ENCODE data around the gene MED27. TPM values are rescaled to one million over a fixed set of nuclear protein-coding genes. Genes with fewer than 3 reads are reported as not detected.
A peak's percentile ranks its signal among the peaks of the same experiment; 100 is the strongest.

MED27 gene
- total and polyA plus RNA-seq, 5 donors from 2014 or later = 28.7 to 58.5 (median 45.9) TPM

DNA sequence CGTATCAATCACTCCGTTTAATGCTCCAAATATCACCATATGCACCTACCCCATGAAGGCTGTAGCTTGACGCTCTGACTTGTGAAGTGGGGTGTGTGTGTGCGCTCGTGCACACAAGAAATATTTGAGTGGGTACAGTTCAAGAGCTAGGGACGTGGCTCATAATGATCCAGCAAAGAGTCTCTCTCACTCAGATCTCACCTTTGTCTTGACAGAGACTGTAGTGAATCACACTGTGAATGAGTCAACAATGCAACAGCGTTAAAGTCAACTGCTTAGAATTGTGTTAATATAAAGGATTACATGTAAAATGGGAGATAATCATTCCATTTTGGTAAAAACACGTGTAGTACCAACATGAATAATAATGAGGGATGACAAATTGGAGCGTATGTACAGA is 119.4 kb downstream of the MED27 start:
- Mint-ChIP-seq H3K27ac (no peak overlapping the region), H3K4me1 (peaks cover 0 to 6% (median 3%) of the 10 kb centered on the region in 4 donors), H3K36me3 (peaks cover 26% of the 10 kb centered on the region), H3K4me3 (no peak overlapping the region), H3K27me3 (no peaks in the 10 kb centered on the region), H3K9me3 (no peaks in the 10 kb centered on the region)
- DNase-seq (no peak), ATAC-seq (ENCODE audit: low read depth in 2 of 2) (no peak)
- Histone ChIP-seq H3K9me3 (ENCODE audit: control insufficient read depth in 2 of 2, low read length in 2 of 2) (no peaks in the 10 kb centered on the region), H3K4me3 (ENCODE audit: low read depth, low read length) (no peak overlapping the region), H3K27ac (ENCODE audit: insufficient read depth, low read length, poor library complexity, severe bottlenecking) (no peak overlapping the region), H3K4me1 (ENCODE audit: control insufficient read depth, insufficient read depth, low read length, poor library complexity, severe bottlenecking) (no peaks in the 10 kb centered on the region), H3K36me3 (ENCODE audit: control insufficient read depth, insufficient read depth, low read length) (peaks cover 6% of the 10 kb centered on the region), H3K27me3 (ENCODE audit: control insufficient read depth, insufficient read depth, low read length) (no peaks in the 10 kb centered on the region)

DNA sequence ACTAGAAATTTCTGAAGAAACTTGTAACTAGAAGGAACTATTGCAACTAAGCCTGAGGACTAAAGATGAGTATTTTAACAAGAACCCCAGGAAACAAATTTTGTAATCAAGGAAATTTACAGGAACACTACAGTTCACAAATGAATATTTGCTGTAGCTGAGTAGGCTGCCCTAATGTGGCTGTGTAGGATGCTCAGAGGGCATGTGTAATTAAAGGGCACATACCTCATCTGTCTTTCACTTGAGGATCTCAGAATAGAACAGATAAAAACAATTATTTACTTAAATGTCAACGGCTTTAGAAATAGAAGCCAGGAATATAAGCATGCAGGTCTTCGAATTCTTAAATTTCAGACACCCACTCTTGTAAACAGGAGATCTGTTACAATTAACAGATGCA is 119.8 kb downstream of the MED27 start:
- Histone ChIP-seq H3K4me1 (ENCODE audit: control insufficient read depth, insufficient read depth, low read length, poor library complexity, severe bottlenecking) (no peaks in the 10 kb centered on the region), H3K4me3 (ENCODE audit: low read depth, low read length) (no peak overlapping the region), H3K9me3 (ENCODE audit: control insufficient read depth in 2 of 2, low read length in 2 of 2) (no peaks in the 10 kb centered on the region), H3K27me3 (ENCODE audit: control insufficient read depth, insufficient read depth, low read length) (no peaks in the 10 kb centered on the region), H3K27ac (ENCODE audit: insufficient read depth, low read length, poor library complexity, severe bottlenecking) (no peak overlapping the region), H3K36me3 (ENCODE audit: control insufficient read depth, insufficient read depth, low read length) (peaks cover 6% of the 10 kb centered on the region)
- Mint-ChIP-seq H3K27ac (no peak overlapping the region), H3K4me1 (peaks cover 0 to 6% (median 3%) of the 10 kb centered on the region in 4 donors), H3K4me3 (no peak overlapping the region), H3K27me3 (no peaks in the 10 kb centered on the region), H3K36me3 (peaks cover 26% of the 10 kb centered on the region), H3K9me3 (no peaks in the 10 kb centered on the region)
- ATAC-seq (ENCODE audit: low read depth in 2 of 2) (no peak), DNase-seq (no peak)

DNA sequence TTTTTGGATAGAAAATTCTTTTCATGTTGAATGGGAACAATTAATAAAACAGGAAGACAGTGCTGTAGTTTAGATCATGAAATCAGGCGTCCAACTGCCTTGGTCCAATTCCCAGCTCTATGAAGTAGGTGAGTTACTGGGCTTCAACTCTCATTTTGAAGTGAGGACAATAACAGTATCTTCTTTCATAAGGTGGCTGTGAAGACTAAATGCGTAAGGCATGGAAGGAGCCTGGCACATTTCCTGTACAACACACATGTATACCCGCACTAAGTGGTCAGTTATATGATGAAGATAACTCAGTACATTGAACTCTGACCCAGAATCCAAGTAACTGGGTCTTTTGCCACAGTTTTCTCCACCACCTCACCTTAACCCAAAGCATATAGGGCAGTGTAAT is 120.6 kb downstream of the MED27 start:
- peaks cover 0 to 6% (median 3%) of the 10 kb centered on the region in 4 donors for H3K4me1 Mint-ChIP-seq
- Histone ChIP-seq H3K27ac (ENCODE audit: insufficient read depth, low read length, poor library complexity, severe bottlenecking) (no peak overlapping the region), H3K4me3 (ENCODE audit: low read depth, low read length) (no peak overlapping the region), H3K9me3 (ENCODE audit: control insufficient read depth in 2 of 2, low read length in 2 of 2) (no peaks in the 10 kb centered on the region), H3K4me1 (ENCODE audit: control insufficient read depth, insufficient read depth, low read length, poor library complexity, severe bottlenecking) (no peaks in the 10 kb centered on the region), H3K27me3 (ENCODE audit: control insufficient read depth, insufficient read depth, low read length) (no peaks in the 10 kb centered on the region), H3K36me3 (ENCODE audit: control insufficient read depth, insufficient read depth, low read length) (peaks cover 4% of the 10 kb centered on the region)
- no peaks in the 10 kb centered on the region for H3K27me3 Mint-ChIP-seq
- H3K4me3 Mint-ChIP-seq = no peak overlapping the region
- DNase-seq = no peak
- H3K9me3 Mint-ChIP-seq = no peaks in the 10 kb centered on the region
- no peak overlapping the region for H3K27ac Mint-ChIP-seq
- peaks cover 18% of the 10 kb centered on the region for H3K36me3 Mint-ChIP-seq
- ATAC-seq (ENCODE audit: low read depth in 2 of 2) = no peak

DNA sequence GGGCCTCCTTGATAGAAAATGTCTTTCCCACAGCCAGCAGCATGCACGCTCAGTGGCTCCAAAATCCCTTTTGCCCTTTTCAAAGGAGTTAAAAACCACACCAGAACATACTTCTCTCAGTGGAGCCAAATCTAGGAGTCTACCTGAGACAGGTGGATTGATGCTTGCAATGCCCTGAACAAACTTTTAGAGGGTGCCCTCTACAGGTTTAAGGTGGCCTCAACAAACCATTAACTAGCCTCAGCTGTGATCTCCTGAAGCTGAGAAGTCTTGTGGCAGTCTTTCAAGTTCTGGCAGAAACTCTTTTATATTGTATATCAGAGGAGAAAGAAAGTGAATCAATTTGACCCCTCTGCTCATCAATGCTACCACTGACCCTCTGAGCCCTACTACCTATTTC is 125.4 kb downstream of the MED27 start:
- Mint-ChIP-seq H3K27me3 (no peaks in the 10 kb centered on the region), H3K4me1 (peaks cover 3 to 10% (median 5%) of the 10 kb centered on the region in 4 donors), H3K9me3 (no peaks in the 10 kb centered on the region), H3K36me3 (peaks cover 19% of the 10 kb centered on the region), H3K27ac (no peak overlapping the region), H3K4me3 (no peak overlapping the region)
- peak in 1 of 3 donors; percentile 29 for DNase-seq
- Histone ChIP-seq H3K27me3 (ENCODE audit: control insufficient read depth, insufficient read depth, low read length) (no peaks in the 10 kb centered on the region), H3K27ac (ENCODE audit: insufficient read depth, low read length, poor library complexity, severe bottlenecking) (no peak overlapping the region), H3K36me3 (ENCODE audit: control insufficient read depth, insufficient read depth, low read length) (peaks cover 4% of the 10 kb centered on the region), H3K4me1 (ENCODE audit: control insufficient read depth, insufficient read depth, low read length, poor library complexity, severe bottlenecking) (no peaks in the 10 kb centered on the region), H3K4me3 (ENCODE audit: low read depth, low read length) (no peak overlapping the region), H3K9me3 (ENCODE audit: control insufficient read depth in 2 of 2, low read length in 2 of 2) (no peaks in the 10 kb centered on the region)
- no peak for ATAC-seq (ENCODE audit: low read depth in 2 of 2)

DNA sequence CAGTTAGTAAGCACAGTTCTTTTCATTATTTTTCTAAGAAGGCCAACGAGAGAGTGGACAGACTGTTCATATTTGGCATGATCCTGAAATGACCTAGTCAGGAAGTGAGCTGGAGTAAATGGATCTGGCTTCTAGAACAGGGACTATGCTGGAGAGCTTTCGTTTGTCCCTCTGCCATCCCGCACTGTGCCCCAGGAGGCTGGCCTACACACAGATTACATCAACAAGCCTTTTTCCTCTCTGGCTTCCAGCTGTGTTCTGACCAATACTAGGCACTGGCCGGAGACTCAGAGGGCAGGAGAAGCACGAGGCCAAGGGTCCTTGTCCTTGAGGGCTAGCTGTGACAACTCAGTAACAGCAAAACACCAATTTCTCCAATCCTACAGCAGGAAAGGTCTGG is 127.8 kb downstream of the MED27 start:
- Histone ChIP-seq H3K27me3 (ENCODE audit: control insufficient read depth, insufficient read depth, low read length) (no peaks in the 10 kb centered on the region), H3K36me3 (ENCODE audit: control insufficient read depth, insufficient read depth, low read length) (peaks cover 4% of the 10 kb centered on the region), H3K4me3 (ENCODE audit: low read depth, low read length) (no peak overlapping the region), H3K4me1 (ENCODE audit: control insufficient read depth, insufficient read depth, low read length, poor library complexity, severe bottlenecking) (no peaks in the 10 kb centered on the region), H3K9me3 (ENCODE audit: control insufficient read depth in 2 of 2, low read length in 2 of 2) (no peaks in the 10 kb centered on the region), H3K27ac (ENCODE audit: insufficient read depth, low read length, poor library complexity, severe bottlenecking) (no peak overlapping the region)
- Mint-ChIP-seq H3K27ac (no peak overlapping the region), H3K4me3 (no peak overlapping the region), H3K36me3 (peaks cover 25% of the 10 kb centered on the region), H3K4me1 (peaks cover 3 to 8% (median 6%) of the 10 kb centered on the region in 4 donors), H3K27me3 (no peaks in the 10 kb centered on the region), H3K9me3 (no peaks in the 10 kb centered on the region)
- ATAC-seq (ENCODE audit: low read depth in 2 of 2) (no peak), DNase-seq (no peak)

DNA sequence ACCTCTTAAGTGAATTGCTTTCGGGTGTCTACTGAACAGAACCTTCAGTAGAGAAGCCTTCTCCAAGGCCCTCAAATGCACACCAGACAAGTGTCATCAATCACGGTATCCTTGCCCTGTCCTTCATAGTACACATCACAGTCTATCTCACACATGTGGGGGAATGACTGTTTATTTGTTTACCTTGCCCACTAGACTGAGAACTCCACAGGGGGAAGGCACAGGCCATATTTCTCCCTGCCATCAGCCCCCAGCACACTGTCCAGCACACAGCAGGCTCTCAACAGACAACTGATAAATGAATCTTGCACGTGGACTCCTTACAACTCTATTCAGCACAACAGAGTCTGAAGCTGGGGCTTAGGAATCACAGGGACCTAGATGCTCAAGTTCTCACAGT is 128.5 kb downstream of the MED27 start:
- peaks cover 0 to 6% (median 5%) of the 10 kb centered on the region in 4 donors for H3K4me1 Mint-ChIP-seq
- DNase-seq (no peak), ATAC-seq (ENCODE audit: low read depth in 2 of 2) (no peak)
- Histone ChIP-seq H3K27me3 (ENCODE audit: control insufficient read depth, insufficient read depth, low read length) (no peaks in the 10 kb centered on the region), H3K4me3 (ENCODE audit: low read depth, low read length) (no peak overlapping the region), H3K9me3 (ENCODE audit: control insufficient read depth in 2 of 2, low read length in 2 of 2) (no peaks in the 10 kb centered on the region), H3K36me3 (ENCODE audit: control insufficient read depth, insufficient read depth, low read length) (peaks cover 4% of the 10 kb centered on the region), H3K27ac (ENCODE audit: insufficient read depth, low read length, poor library complexity, severe bottlenecking) (no peak overlapping the region), H3K4me1 (ENCODE audit: control insufficient read depth, insufficient read depth, low read length, poor library complexity, severe bottlenecking) (no peaks in the 10 kb centered on the region)
- H3K9me3 Mint-ChIP-seq = no peaks in the 10 kb centered on the region
- H3K27me3 Mint-ChIP-seq = no peaks in the 10 kb centered on the region
- peak overlapping the region in 1 of 3 donors; percentile 12 for H3K27ac Mint-ChIP-seq
- H3K4me3 Mint-ChIP-seq = no peak overlapping the region
- H3K36me3 Mint-ChIP-seq = peaks cover 28% of the 10 kb centered on the region

DNA sequence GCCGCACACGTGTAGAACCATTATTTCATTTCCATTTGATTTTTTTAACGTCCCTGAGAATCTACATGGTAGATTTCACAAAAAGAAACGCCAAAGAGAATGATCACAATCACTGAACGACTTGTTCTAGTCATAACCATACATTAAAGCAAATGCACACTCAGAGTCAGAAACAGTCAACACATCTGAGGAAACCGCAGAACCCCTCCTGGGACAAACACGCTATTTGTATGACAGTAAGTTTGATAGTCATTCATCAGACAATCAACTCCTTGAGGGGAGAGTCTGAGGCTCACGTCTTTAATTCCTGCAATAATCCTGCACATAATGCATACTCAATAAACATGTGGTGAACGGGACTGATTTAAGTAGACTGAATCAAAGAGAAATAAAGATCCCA is 129.2 kb downstream of the MED27 start:
- H3K4me3 Mint-ChIP-seq = no peak overlapping the region
- no peak for ATAC-seq (ENCODE audit: low read depth in 2 of 2)
- H3K27ac Mint-ChIP-seq = no peak overlapping the region
- H3K9me3 ChIP-seq (ENCODE audit: control insufficient read depth in 2 of 2, low read length in 2 of 2) = no peaks in the 10 kb centered on the region
- H3K4me1 Mint-ChIP-seq = peaks cover 0 to 6% (median 5%) of the 10 kb centered on the region in 4 donors
- H3K36me3 ChIP-seq (ENCODE audit: control insufficient read depth, insufficient read depth, low read length) = peaks cover under 1% of the 10 kb centered on the region
- H3K4me3 ChIP-seq (ENCODE audit: low read depth, low read length) = no peak overlapping the region
- H3K27me3 ChIP-seq (ENCODE audit: control insufficient read depth, insufficient read depth, low read length) = no peaks in the 10 kb centered on the region
- no peaks in the 10 kb centered on the region for H3K27me3 Mint-ChIP-seq
- no peak overlapping the region for H3K27ac ChIP-seq (ENCODE audit: insufficient read depth, low read length, poor library complexity, severe bottlenecking)
- DNase-seq = no peak
- H3K9me3 Mint-ChIP-seq = no peaks in the 10 kb centered on the region
- peaks cover 28% of the 10 kb centered on the region for H3K36me3 Mint-ChIP-seq
- no peaks in the 10 kb centered on the region for H3K4me1 ChIP-seq (ENCODE audit: control insufficient read depth, insufficient read depth, low read length, poor library complexity, severe bottlenecking)

DNA sequence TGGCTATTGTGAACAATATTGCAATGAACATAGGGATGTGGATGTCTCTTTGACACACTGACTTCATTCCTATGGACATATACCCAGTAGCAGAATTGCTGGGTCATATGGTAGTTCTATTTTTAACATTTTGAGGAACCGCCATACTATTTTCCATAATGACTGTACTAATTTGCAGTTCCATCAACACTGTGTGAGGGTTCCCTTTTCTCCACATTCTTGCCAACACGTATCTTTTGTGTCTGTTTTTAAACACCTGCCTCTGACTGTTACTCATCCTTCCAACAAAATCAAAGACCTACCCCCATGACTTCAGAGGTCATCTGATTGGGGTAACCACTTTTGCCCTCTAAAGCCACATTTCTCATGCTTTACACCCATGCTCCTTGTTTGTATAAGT is 133.5 kb downstream of the MED27 start:
- H3K9me3 Mint-ChIP-seq = no peaks in the 10 kb centered on the region
- ATAC-seq (ENCODE audit: low read depth in 2 of 2) = no peak
- Histone ChIP-seq H3K9me3 (ENCODE audit: control insufficient read depth in 2 of 2, low read length in 2 of 2) (no peaks in the 10 kb centered on the region), H3K36me3 (ENCODE audit: control insufficient read depth, insufficient read depth, low read length) (peaks cover 2% of the 10 kb centered on the region), H3K27me3 (ENCODE audit: control insufficient read depth, insufficient read depth, low read length) (no peaks in the 10 kb centered on the region), H3K4me3 (ENCODE audit: low read depth, low read length) (no peak overlapping the region), H3K27ac (ENCODE audit: insufficient read depth, low read length, poor library complexity, severe bottlenecking) (no peak overlapping the region), H3K4me1 (ENCODE audit: control insufficient read depth, insufficient read depth, low read length, poor library complexity, severe bottlenecking) (no peaks in the 10 kb centered on the region)
- no peak for DNase-seq
- no peaks in the 10 kb centered on the region for H3K27me3 Mint-ChIP-seq
- peaks cover 0 to 9% (median 2%) of the 10 kb centered on the region in 4 donors for H3K4me1 Mint-ChIP-seq
- H3K4me3 Mint-ChIP-seq = no peak overlapping the region
- no peak overlapping the region for H3K27ac Mint-ChIP-seq
- peaks cover 42% of the 10 kb centered on the region for H3K36me3 Mint-ChIP-seq

All from CD4-positive, CD25-positive, alpha-beta regulatory T cell (primary cell).